Fibroblast of the conjunctiva (primary cell): Measurements from ENCODE around the gene NFAM1.

ENCODE experiments used
- DNase-seq: peaks from one replicate; pipeline ENCODE4 v3.0.0-alpha.2; 2010; ENCODE audit warnings: low read depth

Gene NFAM1

DNA sequence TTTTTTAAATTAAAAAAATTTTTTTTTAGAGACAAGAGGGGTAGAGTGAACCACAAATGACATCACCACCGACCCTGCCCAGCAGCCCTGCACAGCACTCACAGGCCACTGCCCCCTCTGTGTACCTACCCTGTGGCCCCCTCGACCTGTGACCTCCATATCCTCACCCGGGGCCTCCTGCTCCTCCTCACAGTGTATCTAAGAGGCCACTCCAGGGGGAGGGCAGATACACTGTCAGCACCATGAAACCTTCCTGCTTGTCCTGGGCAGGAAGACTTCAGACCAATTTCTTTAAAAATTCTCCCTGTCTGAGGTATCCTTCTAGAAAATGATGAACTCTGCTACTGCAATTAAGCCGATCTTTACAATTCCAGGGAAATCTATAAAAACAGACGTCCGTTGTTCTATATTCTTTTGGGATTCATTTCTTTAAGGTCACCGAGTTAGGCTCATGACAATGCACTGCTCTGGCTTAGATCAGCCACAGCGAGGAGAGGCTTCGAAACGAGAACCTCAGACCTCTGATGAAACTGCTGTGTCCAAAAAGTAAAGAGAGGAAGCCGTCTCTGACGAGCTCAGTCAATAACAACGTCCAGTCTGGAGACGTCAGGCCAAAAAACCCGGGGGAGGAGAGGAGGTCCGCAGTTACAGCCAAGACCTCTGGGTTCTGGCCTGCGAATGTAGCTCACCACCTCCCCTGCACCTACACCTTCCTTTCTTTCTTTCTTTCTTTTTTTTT, 17.5 kb downstream of the NFAM1 start:
- no peak for DNase-seq

- DNase-seq = no peak
Observed at GRCh38 chr22:42414021-42414420, 18.2 kb downstream of the NFAM1 start.

- no peak for DNase-seq
Observed at GRCh38 chr22:42412744-42413333, 19.4 kb downstream of the NFAM1 start.

- DNase-seq = no peak
Observed at GRCh38 chr22:42410708-42411107, 21.5 kb downstream of the NFAM1 start.

GRCh38 chr22:42408810-42409529, 23.2 kb downstream of the NFAM1 start:
- no peak for DNase-seq

DNA sequence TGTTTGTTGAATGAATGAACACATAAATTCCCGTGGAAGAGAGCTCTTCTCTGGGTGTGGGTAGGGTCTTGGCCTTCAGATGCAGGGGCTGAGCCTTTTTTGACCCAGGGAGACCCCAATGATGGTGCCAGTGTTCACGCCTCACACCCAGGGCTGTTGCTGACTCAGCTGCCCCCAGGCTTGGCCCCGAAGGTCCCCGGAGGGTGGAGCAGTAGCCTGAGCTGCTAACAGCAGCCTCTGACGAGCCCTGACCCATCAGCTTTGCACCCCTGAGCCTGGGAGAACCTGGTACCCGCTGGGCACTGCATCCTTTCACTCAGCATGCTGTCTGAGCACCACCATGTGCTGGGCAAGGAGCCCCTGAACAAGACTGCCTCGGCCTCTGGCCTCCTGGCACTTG, 23.9 kb downstream of the NFAM1 start:
- DNase-seq = no peak

DNA sequence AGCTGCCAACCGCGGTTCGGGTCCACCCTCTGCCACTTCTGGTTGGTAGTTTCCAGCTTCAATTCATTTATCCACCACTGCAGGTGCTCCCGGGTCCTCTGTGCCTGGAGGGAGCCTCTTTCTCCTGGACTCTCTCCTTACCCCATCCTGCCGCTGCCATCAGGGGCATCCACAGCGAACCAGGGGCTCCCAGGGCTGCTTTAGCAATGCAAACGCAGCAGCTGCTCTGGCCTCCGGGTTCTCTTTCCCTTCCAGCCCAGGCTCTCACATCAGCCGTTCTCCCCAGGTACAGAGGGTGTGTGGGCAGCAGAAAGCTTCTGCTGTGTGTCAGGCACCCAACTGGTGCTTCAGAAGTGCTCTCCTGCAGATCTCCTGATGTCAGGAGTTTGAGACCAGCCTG, 27.9 kb downstream of the NFAM1 start:
- DNase-seq = no peak

DNA sequence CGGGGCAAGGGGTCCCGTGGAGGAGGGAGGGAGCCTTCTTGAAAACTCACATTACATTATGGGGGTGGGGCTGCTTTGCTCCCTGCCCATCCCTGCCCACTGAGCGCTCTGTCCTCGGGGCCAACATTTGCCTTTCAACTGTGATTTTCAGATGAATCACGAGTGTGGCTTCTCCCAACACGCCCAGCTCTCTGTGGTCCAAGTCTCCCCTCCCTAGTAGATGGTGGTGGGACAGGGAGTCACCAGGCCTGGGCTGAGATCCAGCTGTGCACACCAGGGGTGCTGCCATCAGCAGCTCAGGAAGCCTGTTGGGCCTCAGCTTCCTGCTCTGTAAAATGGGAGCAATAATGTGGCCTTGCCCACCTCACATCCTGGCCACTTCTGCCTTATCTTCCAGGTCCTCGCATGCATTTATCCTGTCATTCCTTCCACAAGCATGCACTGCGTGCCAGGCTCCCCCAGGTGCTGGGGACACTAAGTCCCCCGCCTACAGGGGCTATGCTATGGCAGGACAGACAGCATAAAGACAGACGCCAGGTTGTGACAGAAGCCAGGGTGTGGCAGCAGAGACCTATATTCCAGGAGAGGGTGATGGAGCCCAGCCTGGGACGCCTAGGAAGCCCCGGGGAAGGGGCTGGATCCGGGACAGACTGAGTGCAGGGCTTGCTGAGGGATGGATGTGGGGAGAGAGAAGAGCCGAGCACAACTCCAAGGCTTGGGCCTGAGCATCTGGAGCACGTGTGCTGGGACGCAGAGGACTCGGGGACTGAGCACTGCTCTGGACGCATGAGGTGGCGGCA, 30.5 kb downstream of the NFAM1 start:
- no peak for DNase-seq

- DNase-seq = no peak
Observed at GRCh38 chr22:42400811-42401534, 31.2 kb downstream of the NFAM1 start.

DNA sequence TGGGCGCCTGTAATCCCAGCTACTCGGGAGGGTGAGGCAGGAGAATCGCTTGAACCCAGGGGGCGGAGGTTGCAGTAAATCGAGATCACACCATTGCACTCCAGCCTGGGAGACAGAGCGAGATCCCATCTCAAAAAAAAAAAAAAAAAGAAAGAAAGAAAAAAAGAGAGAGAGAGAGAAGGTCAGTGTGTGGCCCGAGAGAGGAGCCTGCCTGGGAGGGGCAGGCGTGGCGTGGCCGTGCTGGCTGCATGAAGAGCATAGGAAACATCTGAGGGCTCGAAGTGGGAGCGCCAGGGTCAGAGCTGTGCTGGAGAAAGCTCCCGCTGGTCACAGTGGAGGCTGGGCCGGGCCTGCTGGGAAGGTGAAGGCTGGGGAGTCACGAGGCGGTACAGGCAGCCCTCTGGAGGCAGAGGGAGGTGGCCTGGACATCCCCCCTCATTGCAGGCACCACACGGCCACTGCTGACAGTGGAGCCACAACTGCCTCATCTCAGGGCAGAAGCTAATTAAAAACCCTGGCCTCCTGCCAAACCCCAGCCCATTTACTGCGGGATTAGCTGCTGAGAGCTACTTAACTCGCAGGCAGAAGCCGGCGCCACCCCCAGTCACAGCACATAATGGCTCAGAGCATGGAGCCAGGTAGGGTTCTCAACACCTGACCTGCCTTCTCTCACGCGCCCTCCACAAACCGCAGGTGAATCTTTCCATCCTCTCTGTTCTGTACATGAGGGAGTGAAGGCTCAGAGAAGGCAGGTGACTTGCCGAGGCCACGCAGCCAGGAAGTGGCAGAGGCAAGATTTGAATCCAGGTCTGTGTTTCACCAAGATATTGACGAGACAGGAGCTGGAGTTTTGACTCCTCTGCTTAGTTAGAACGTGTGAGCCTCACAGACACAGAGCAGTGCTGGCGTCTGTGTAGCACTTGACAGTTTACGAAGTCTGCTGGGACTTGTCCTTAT, 32.6 kb downstream of the NFAM1 start:
- no peak for DNase-seq

DNA sequence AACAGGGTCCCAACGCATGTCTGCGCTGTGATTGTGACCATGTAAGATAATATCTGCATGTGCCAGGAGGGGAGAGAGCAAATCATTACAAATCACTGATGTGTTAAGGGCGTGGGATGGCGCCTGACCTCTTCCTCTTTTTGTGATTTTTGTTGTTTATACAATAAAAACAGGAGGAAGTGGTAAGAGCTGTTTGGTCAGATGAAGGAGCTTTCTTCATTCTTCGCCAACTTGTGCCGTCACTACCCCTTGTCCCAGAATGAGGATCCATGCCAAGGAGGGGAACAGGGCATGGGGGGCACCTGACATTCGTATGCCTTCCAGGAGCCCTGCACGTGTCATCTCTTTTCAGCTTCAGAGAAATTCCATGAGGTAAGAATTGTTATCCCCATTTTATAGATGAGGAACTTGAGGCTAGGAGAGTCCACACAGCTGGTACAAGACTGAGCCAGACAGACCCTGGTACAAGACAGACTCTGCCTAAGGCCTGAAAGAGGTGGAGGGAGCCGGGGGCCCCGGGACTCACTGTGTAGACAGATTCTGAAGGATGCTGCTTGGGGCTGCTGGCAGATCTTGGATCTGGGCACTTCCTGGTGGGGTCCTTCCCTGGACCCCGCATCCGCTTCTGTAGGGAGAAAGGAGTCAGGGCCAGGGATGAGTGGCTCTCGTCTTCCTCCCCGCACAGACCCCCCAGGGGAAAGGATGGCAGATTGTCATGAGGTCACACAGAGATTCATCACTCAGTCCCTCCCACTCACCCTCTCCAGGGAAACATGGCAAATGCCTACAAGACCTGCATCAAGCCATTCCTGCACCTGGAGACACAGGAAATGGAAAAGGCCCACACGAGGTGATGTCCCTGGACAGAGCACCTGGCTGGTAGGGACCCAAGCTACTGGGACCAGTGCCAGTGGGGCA, 34.6 kb downstream of the NFAM1 start:
- no peak for DNase-seq

DNA sequence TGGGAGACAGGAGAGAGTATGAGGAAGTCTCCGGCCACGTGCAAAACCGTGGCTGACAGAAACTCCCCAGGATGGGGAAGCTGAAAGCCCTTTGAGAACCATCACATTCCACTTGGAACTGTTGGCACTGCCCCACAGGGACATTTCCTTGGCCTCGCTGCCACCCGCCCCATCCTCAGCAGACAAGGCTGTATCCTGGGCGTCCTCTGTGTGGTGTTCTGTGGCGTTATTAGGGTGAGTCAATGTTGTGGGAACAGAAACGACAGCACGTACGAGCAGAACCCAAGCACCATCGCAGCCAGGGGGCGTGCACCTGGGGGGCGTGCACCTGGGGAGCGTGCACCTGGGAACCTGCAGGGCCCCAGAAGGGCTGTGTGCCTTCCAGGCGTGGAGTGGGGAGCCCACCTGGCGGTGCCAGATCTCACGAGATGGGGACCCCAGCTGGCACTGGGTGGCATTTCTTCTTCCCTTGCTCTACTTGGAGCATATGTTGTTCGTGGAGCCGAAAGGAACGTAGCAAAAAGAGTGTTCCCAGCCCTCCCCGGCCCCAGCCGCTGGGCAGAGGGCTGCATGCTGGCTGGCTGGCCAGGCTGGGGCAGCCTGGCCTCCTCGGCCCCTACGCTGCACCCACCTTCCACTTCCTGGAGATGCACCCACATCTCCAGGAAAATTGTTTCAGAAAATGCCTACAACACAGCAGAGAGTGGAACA, 35.4 kb downstream of the NFAM1 start:
- no peak for DNase-seq

GRCh38 chr22:42389143-42389542, 43.1 kb downstream of the NFAM1 start:
- no peak for DNase-seq

DNA sequence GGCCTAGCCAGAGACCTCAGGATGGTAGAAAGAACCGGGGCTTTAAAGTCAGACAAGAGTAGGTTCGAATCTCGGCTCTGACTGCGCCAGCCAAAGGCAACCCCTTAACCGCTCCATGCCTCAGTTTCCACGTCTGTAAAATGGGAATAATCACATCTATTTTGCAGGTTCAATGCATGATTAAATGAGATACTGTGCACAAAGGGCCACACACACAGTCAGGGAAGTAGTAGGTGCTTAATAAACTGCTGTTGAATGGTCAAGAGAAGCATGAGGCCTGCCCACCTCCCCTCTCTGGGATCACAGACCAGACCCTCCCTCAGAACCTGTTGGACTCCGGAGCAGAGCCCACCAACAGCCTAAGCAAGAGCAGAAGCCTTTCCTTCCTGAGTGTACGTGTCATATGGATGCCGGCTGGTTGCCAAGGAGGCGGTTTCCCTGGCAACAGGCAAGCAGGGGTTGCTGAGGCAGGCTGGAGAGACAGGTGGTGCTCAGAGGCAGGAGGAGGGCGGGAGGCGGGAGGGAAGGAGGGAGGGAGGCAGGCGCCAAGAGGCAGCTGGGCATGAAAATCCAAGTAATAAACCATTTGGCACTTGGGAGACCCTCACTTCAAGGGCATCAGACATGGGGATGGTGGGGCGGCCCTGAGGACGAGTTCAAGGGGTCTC, 43.9 kb downstream of the NFAM1 start:
- DNase-seq = no peak

- no peak for DNase-seq
Observed at GRCh38 chr22:42387631-42388030, 44.6 kb downstream of the NFAM1 start.

DNA sequence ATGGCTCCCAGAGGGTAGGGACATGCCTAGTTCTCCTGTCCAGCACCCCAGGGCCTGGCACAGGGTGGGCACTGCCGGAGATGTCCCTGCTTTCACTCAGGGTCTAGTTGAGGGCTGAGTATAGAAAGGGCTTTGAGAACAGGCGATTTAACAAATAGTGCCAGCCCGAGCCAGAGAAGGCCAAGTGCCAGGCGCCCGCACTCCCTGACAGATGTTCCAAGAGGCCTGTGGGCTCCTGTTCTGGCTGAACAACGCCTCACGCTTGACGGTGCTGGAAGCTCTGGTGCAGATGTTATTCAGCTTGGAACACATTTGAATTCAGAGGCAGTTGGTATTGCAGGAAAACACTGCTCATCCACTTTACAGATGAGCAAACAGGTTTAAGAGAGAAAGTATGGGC, 46.5 kb downstream of the NFAM1 start:
- DNase-seq = no peak

GRCh38 chr22:42384506-42384905, 47.7 kb downstream of the NFAM1 start:
- no peak for DNase-seq

DNA sequence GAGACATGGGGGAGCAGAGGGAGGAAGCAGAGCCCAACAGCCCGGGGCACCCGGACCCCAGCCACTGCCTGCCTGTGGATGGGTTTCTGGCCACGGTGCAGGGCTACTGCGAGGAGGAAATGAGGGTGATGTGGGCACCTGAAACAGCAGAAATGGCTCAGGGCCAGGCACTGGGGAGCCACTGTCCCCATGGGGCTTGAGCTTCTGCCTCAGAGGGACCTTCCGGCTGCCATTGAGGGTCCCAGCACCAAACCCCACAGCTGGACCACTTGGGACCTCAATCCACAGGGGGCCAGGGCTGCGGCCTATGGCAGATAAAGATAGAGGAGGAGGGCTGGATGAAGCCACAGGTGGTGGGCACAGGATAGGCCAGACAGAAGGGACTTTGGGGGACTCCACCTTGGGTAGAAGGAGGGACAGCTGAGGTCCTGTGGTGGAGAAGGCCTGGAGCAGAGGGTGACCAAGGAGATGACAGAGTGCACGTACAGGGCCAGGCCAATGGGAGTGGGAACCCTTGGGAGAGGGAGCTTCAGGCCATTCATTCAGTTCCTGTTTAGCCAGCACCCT, 48.3 kb downstream of the NFAM1 start:
- no peak for DNase-seq
